ENCODE results near the gene MRPL28.
"Not testable (repeated sequence)": the region's sequence is repeated elsewhere in the genome, so short reads cannot be mapped to it uniquely, and the experiment has no call there.

Gene MRPL28

GRCh38 chr16:370443-370842, at the start of gene MRPL28:
Gene MRPL28, minus strand, starts transcription at chr16:370538. Its CDS starts 320 bp downstream, at chr16:370218.
- peak; percentile 86 for DNase-seq

- not testable (repeated sequence) for DNase-seq
Observed at GRCh38 chr16:415170-415498, 44.8 kb upstream of the MRPL28 start.

- DNase-seq, result no peak
Observed at GRCh38 chr16:414395-415169, 44.2 kb upstream of the MRPL28 start.

GRCh38 chr16:411576-412265, 41.4 kb upstream of the MRPL28 start:
- DNase-seq, result no peak

GRCh38 chr16:410516-411178, 40.3 kb upstream of the MRPL28 start:
- DNase-seq, result no peak

- DNase-seq, result no peak
Observed at GRCh38 chr16:407253-407652, 36.9 kb upstream of the MRPL28 start.

- DNase-seq, result no peak
Observed at GRCh38 chr16:405548-406506, 35.5 kb upstream of the MRPL28 start.

GRCh38 chr16:404971-405486, 34.7 kb upstream of the MRPL28 start:
- no peak for DNase-seq

GRCh38 chr16:401468-402348, 31.4 kb upstream of the MRPL28 start, which contains the start of gene DECR2:
Gene DECR2, plus strand, starts transcription at chr16:401885. Its CDS starts 79 bp downstream, at chr16:401964.
- peak; percentile 78 for DNase-seq

GRCh38 chr16:400061-400591, 29.8 kb upstream of the MRPL28 start:
- no peak for DNase-seq

- DNase-seq, result no peak
Observed at GRCh38 chr16:399340-400019, 29.1 kb upstream of the MRPL28 start.

GRCh38 chr16:398561-399339, 28.4 kb upstream of the MRPL28 start:
- DNase-seq, result no peak

GRCh38 chr16:397736-398332, 27.5 kb upstream of the MRPL28 start:
- DNase-seq, result peak; percentile 8

- DNase-seq, result no peak
Observed at GRCh38 chr16:397135-397661, 26.9 kb upstream of the MRPL28 start, which contains the start of gene NME4. Gene NME4, plus strand, starts transcription at chr16:397199. Its CDS starts 24 bp downstream, at chr16:397223.

GRCh38 chr16:396605-397004, 26.3 kb upstream of the MRPL28 start:
- peak; percentile 51 for DNase-seq

GRCh38 chr16:396199-396598, 25.9 kb upstream of the MRPL28 start:
- DNase-seq, result no peak

GRCh38 chr16:392450-393030, 22.2 kb upstream of the MRPL28 start:
- DNase-seq, result no peak

GRCh38 chr16:391885-392335, 21.6 kb upstream of the MRPL28 start:
- DNase-seq, result peak; percentile 33

Measured in NCI-H1694 treated with DMSO at 0.1 percent for 48 hours (cell line).